Activated CD4-positive, alpha-beta T cell treated with anti-CD3 and anti-CD28 coated beads, Interleukin-2, amount 10 ng/mL, durations not matched to agents 7 days and 5 days (primary cell): ENCODE measurements around the gene STAT5B. TPM values are rescaled to one million over a fixed set of nuclear protein-coding genes. Genes with fewer than 3 reads are reported as not detected.
A peak's percentile ranks its signal among the peaks of the same experiment; 100 is the strongest.
"Not testable (repeated sequence)": the region's sequence is repeated elsewhere in the genome, so short reads cannot be mapped to it uniquely, and the experiment has no call there.

ENCODE experiments used
- CTCF ChIA-PET: fragments of 350-600 bp; sonication (Branson Sonifier 250); formaldehyde crosslinking; loops from one replicate; lab custom pipeline; 2021; ENCODE audit warnings: antibody characterized with exemption; lab: Charles Lee
- POLR2A ChIA-PET: fragments of 350-600 bp; sonication (Branson Sonifier 250); formaldehyde crosslinking; loops from one replicate; lab custom pipeline; 2021; ENCODE audit warnings: antibody characterized with exemption; lab: Charles Lee
- DNase-seq: peaks from one replicate; pipeline ENCODE4 v3.0.0-alpha.2; 2020
- H3K27ac Mint-ChIP-seq: one replicate; pipeline ENCODE4 v1.8.0; 2021; ENCODE audit warnings: mild to moderate bottlenecking, moderate library complexity, mixed read lengths
- H3K27me3 Mint-ChIP-seq: one replicate; pipeline ENCODE4 v1.8.0; 2021; ENCODE audit warnings: mixed read lengths
- H3K36me3 Mint-ChIP-seq: one replicate; pipeline ENCODE4 v1.8.0; 2021; ENCODE audit warnings: low read depth, mixed read lengths
- H3K4me1 Mint-ChIP-seq: one replicate; pipeline ENCODE4 v1.8.0; 2021; ENCODE audit warnings: mixed read lengths
- H3K4me3 Mint-ChIP-seq: one replicate; pipeline ENCODE4 v1.8.0; 2021; ENCODE audit warnings: mild to moderate bottlenecking, moderate library complexity, mixed read lengths
- H3K9me3 Mint-ChIP-seq: one replicate; pipeline ENCODE4 v1.8.0; 2021; ENCODE audit warnings: mixed read lengths
- total RNA-seq, 2 experiments: library from RNA; stranded (reverse); gene quantifications; one replicate each; pipeline ENCODE4 v1.2.3, GENCODE V29; 2021

The STAT5B gene
- total RNA-seq, 2 experiments from 2014 or later, result 150 to 164 TPM

GRCh38 chr17:42312285-42313130, 36.3 kb upstream of the STAT5B start:
- peak overlapping the region; percentile 56 for H3K4me3 Mint-ChIP-seq
- H3K9me3 Mint-ChIP-seq, result no peaks in the 10 kb centered on the region
- no peaks in the 10 kb centered on the region for H3K27me3 Mint-ChIP-seq
- ChIA-PET CTCF (interaction anchor here (0.7 to 22.5 kb wide), 19 partner anchors 9 to 410 kb away, joined by 3 to 357 read pairs (median 4); partner anchors contain the start of genes KCNH4, PSMC3IP and STAT3), POLR2A (interaction anchor here (0.7 to 1.0 kb wide), 2 partner anchors 23 to 76 kb away, joined by 3 read pairs; partner anchors contain the start of gene STAT3)
- H3K27ac Mint-ChIP-seq, result peak overlapping the region; percentile 85
- peak; percentile 77 for DNase-seq
- peaks cover 67% of the 10 kb centered on the region for H3K36me3 Mint-ChIP-seq
- H3K4me1 Mint-ChIP-seq, result peaks cover 77% of the 10 kb centered on the region

DNA sequence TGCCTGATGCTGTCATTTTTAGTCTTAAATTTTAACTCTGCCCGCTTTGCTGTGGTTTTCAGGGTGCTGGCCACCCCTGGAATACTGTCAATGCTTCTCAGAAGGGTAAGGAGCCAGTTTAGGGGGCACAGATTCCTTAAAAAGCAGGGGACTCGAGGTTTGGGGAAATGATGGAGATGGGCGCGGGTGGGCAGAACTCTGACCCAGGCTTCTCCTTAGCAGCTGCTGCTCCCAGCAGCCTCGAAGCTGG, 35.8 kb upstream of the STAT5B start:
- ChIA-PET CTCF (interaction anchor here (0.7 to 22.5 kb wide), 13 partner anchors 10 to 215 kb away, joined by 3 to 357 read pairs (median 3); partner anchors contain the start of genes KCNH4 and STAT3), POLR2A (interaction anchor here (1.0 kb wide), 1 partner anchor 23 kb away, joined by 3 read pairs; no protein-coding TSS in a partner anchor)
- Mint-ChIP-seq H3K9me3 (no peaks in the 10 kb centered on the region), H3K27me3 (no peaks in the 10 kb centered on the region), H3K27ac (peak overlapping the region; percentile 85), H3K4me1 (peaks cover 76% of the 10 kb centered on the region), H3K4me3 (no peak overlapping the region), H3K36me3 (peaks cover 68% of the 10 kb centered on the region)
- no peak for DNase-seq

DNA sequence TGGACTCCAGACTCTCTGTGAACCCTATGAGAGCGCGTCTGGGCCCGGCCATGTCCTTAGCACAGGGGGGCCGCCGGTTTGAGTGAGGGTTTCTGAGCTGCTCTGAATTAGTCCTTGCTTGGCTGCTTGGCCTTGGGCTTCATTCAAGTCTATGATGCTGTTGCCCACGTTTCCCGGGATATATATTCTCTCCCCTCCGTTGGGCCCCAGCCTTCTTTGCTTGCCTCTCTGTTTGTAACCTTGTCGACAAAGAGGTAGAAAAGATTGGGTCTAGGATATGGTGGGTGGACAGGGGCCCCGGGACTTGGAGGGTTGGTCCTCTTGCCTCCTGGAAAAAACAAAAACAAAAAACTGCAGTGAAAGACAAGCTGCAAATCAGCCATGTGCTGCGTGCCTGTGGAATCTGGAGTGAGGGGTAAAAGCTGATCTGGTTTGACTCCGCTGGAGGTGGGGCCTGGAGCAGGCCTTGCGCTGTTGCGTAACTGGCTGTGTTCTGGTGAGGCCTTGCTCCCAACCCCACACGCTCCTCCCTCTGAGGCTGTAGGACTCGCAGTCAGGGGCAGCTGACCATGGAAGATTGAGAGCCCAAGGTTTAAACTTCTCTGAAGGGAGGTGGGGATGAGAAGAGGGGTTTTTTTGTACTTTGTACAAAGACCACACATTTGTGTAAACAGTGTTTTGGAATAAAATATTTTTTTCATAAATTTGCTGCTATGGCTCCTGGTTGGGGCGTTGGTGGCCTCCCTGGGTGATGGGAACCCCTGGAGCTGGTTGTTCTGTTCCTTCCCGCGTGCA, 35.2 kb upstream of the STAT5B start:
- Mint-ChIP-seq H3K4me3 (peak overlapping the region; percentile 58), H3K27me3 (no peaks in the 10 kb centered on the region), H3K4me1 (peaks cover 72% of the 10 kb centered on the region), H3K36me3 (peaks cover 67% of the 10 kb centered on the region), H3K9me3 (no peaks in the 10 kb centered on the region), H3K27ac (peak overlapping the region; percentile 85)
- ChIA-PET POLR2A (no interaction called here), CTCF (interaction anchor here (0.6 to 22.5 kb wide), 13 partner anchors 10 to 216 kb away, joined by 3 to 357 read pairs (median 5); partner anchors contain the start of genes KCNH4 and STAT3)
- no peak for DNase-seq

DNA sequence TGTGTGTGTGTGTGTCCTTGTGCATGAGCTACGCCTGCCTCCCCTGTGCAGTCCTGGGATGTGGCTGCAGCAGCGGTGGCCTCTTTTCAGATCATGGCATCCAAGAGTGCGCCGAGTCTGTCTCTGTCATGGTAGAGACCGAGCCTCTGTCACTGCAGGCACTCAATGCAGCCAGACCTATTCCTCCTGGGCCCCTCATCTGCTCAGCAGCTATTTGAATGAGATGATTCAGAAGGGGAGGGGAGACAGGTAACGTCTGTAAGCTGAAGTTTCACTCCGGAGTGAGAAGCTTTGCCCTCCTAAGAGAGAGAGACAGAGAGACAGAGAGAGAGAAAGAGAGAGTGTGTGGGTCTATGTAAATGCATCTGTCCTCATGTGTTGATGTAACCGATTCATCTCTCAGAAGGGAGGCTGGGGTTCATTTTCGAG, 34.6 kb upstream of the STAT5B start:
- Mint-ChIP-seq H3K36me3 (peaks cover 71% of the 10 kb centered on the region), H3K27ac (peak overlapping the region; percentile 85), H3K4me3 (peak overlapping the region; percentile 25), H3K9me3 (no peaks in the 10 kb centered on the region), H3K27me3 (no peaks in the 10 kb centered on the region), H3K4me1 (peaks cover 74% of the 10 kb centered on the region)
- ChIA-PET POLR2A (no interaction called here), CTCF (interaction anchor here (0.6 to 22.5 kb wide), 8 partner anchors 9 to 347 kb away, joined by 3 to 357 read pairs (median 6); partner anchors contain the start of gene STAT3)
- DNase-seq, result no peak

DNA sequence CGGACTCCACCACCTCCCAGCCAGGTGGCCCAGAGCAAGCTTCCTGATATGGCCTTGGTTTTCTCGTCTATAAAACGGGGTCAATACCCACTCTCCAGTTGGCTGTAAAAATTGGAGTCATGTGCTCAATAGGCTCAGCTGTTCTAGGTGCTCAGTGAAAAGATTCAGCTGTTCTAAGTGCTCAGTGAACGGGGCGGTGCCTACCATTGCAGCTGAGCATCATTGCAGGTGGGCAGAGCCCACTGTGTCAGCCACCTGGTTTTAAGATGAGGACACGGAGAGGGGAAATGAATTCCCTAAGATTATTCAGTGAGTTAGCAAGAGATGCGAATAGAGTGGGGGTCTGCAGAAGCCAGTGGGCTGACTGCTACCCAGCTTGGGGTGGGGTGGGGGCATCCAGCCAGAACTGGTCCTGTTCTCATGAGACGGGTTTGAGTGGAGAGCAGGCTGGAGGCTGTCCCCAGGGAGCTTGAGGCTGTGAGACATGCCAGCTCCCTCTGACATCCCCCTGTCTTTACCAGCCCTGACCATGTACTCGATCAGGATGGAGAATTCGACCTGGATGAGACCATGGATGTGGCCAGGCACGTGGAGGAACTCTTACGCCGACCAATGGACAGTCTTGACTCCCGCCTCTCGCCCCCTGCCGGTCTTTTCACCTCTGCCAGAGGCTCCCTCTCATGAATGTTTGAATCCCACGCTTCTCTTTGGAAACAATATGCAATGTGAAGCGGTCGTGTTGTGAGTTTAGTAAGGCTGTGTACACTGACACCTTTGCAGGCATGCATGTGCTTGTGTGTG, 34.0 kb upstream of the STAT5B start:
- H3K27me3 Mint-ChIP-seq, result no peaks in the 10 kb centered on the region
- ChIA-PET CTCF (interaction anchor here (0.5 to 22.5 kb wide), 15 partner anchors 9 to 346 kb away, joined by 3 to 357 read pairs (median 4); no protein-coding TSS in a partner anchor), POLR2A (no interaction called here)
- no peaks in the 10 kb centered on the region for H3K9me3 Mint-ChIP-seq
- DNase-seq, result no peak
- H3K27ac Mint-ChIP-seq, result peak overlapping the region; percentile 47
- H3K4me1 Mint-ChIP-seq, result peaks cover 70% of the 10 kb centered on the region
- H3K36me3 Mint-ChIP-seq, result peaks cover 66% of the 10 kb centered on the region
- H3K4me3 Mint-ChIP-seq, result no peak overlapping the region

GRCh38 chr17:42309142-42309541, 33.0 kb upstream of the STAT5B start:
- CTCF ChIA-PET, result interaction anchor here (1.1 to 22.5 kb wide), 10 partner anchors 8 to 253 kb away, joined by 3 to 357 read pairs (median 5); no protein-coding TSS in a partner anchor
- Mint-ChIP-seq H3K27ac (no peak overlapping the region), H3K4me1 (peaks cover 71% of the 10 kb centered on the region), H3K27me3 (no peaks in the 10 kb centered on the region), H3K36me3 (peaks cover 75% of the 10 kb centered on the region), H3K9me3 (no peaks in the 10 kb centered on the region), H3K4me3 (no peak overlapping the region)
- POLR2A ChIA-PET, result no interaction called here
- no peak for DNase-seq

- H3K9me3 Mint-ChIP-seq, result no peaks in the 10 kb centered on the region
- DNase-seq, result no peak
- POLR2A ChIA-PET, result no interaction called here
- no peak overlapping the region for H3K4me3 Mint-ChIP-seq
- H3K27me3 Mint-ChIP-seq, result no peaks in the 10 kb centered on the region
- H3K4me1 Mint-ChIP-seq, result peaks cover 64% of the 10 kb centered on the region
- no peak overlapping the region for H3K27ac Mint-ChIP-seq
- CTCF ChIA-PET, result interaction anchor here (1.2 to 22.5 kb wide), 3 partner anchors 8 to 97 kb away, joined by 3 to 357 read pairs (median 6); no protein-coding TSS in a partner anchor
- H3K36me3 Mint-ChIP-seq, result peaks cover 75% of the 10 kb centered on the region
These were observed 32.3 kb upstream of the STAT5B start for GRCh38 chr17:42308446-42308845.

GRCh38 chr17:42307362-42307927, 31.3 kb upstream of the STAT5B start:
- DNase-seq, result no peak
- peaks cover 79% of the 10 kb centered on the region for H3K36me3 Mint-ChIP-seq
- CTCF ChIA-PET, result interaction anchor here (22.5 kb wide), 1 partner anchor 98 kb away, joined by 357 read pairs; no protein-coding TSS in a partner anchor

DNA sequence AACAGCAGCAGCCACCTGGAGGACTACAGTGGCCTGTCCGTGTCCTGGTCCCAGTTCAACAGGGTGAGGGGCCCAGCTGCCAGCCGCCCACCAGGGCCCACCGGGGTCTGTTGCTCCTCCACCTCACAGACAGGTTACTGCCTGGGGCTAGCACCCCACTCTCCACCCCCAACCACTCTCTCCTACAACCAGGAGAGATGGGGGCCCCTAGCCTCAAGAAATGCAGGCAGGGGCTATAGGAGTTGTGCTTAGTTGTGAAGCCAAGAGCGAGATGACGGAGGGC, 30.1 kb upstream of the STAT5B start:
- H3K27me3 Mint-ChIP-seq, result no peaks in the 10 kb centered on the region
- no peaks in the 10 kb centered on the region for H3K9me3 Mint-ChIP-seq
- no peak for DNase-seq
- peaks cover 50% of the 10 kb centered on the region for H3K4me1 Mint-ChIP-seq
- no peak overlapping the region for H3K4me3 Mint-ChIP-seq
- ChIA-PET CTCF (interaction anchor here (0.7 kb wide), 1 partner anchor 111 kb away, joined by 3 read pairs; no protein-coding TSS in a partner anchor), POLR2A (no interaction called here)
- peaks cover 82% of the 10 kb centered on the region for H3K36me3 Mint-ChIP-seq
- H3K27ac Mint-ChIP-seq, result no peak overlapping the region

More at GRCh38 chr17:42307362-42307927, 31.3 kb upstream of the STAT5B start:
- Mint-ChIP-seq H3K4me1 (peaks cover 56% of the 10 kb centered on the region), H3K27ac (peak overlapping the region; percentile 66), H3K4me3 (no peak overlapping the region), H3K27me3 (no peaks in the 10 kb centered on the region), H3K9me3 (no peaks in the 10 kb centered on the region)
- POLR2A ChIA-PET, result no interaction called here

DNA sequence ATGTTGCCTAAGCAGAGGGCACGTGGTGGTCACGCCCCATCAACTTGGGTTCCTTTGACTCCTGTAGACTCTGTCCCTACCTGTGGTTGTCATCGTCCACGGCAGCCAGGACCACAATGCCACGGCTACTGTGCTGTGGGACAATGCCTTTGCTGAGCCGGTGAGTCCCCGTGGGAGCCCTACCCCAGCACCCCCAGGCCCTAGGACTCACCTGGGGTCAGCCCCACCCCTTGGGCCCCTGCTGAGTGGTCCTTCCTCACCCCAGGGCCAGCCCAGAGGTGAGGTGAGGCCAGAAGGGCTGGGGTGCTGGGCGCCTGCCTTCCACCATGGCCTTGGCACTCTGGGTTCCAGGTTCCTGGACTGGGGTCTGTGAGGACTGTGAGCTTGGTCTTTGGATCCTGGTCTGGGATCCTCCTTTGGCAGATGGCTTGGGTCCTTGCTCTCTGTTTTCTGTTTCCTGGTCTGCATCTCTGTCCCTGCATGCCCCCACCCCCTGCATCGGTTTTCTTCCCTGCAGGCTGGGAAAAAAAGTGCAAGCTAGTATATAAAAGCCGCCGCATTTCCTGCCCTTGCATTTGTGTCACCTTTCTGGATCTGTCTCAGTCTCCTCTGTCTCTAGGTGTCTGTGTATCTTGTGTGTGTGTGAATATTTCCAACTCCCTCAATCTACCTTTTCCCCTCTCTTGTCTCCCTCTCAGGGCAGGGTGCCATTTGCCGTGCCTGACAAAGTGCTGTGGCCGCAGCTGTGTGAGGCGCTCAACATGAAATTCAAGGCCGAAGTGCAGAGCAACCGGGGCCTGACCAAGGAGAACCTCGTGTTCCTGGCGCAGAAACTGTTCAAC, 29.6 kb upstream of the STAT5B start:
- H3K36me3 Mint-ChIP-seq, result peaks cover 81% of the 10 kb centered on the region
- peaks cover 44% of the 10 kb centered on the region for H3K4me1 Mint-ChIP-seq
- DNase-seq, result peak; percentile 48
- H3K4me3 Mint-ChIP-seq, result no peak overlapping the region
- POLR2A ChIA-PET, result no interaction called here
- H3K9me3 Mint-ChIP-seq, result no peaks in the 10 kb centered on the region
- peak overlapping the region; percentile 76 for H3K27ac Mint-ChIP-seq
- CTCF ChIA-PET, result interaction anchor here (0.7 kb wide), 1 partner anchor 111 kb away, joined by 3 read pairs; no protein-coding TSS in a partner anchor
- no peaks in the 10 kb centered on the region for H3K27me3 Mint-ChIP-seq

GRCh38 chr17:42305031-42305330, 28.8 kb upstream of the STAT5B start:
- POLR2A ChIA-PET, H3K4me3 Mint-ChIP-seq, DNase-seq, H3K27me3 Mint-ChIP-seq, CTCF ChIA-PET, H3K9me3 Mint-ChIP-seq: not testable (repeated sequence)
- peak overlapping the region; percentile 20 for H3K27ac Mint-ChIP-seq
- H3K4me1 Mint-ChIP-seq, result peaks cover 36% of the 10 kb centered on the region
- peaks cover 76% of the 10 kb centered on the region for H3K36me3 Mint-ChIP-seq
